CD4-positive, alpha-beta T cell treated with Interferon alpha-2 for 1 hour (primary cell): ENCODE measurements around the gene ITGA4.
"Not testable (repeated sequence)": the region's sequence is repeated elsewhere in the genome, so short reads cannot be mapped to it uniquely, and the experiment has no call there.

Experiments
- DNase-seq, 2 donors: peaks; one replicate each; pipeline ENCODE4 v3.0.0-alpha.2; 2020 to 2022

ITGA4 gene

GRCh38 chr2:181457121-181457740 lies at the start of gene ITGA4:
Gene ITGA4 (plus strand): TSS chr2:181457386. CDS start chr2:181457655, 269 bp downstream.
- DNase-seq: peak; percentile 88

GRCh38 chr2:181408861-181409260 lies 48.3 kb upstream of the ITGA4 start:
- no peak for DNase-seq

GRCh38 chr2:181411105-181411849 lies 45.9 kb upstream of the ITGA4 start:
- peak in 1 of 2 donors; percentile 79 for DNase-seq

- no peak for DNase-seq
Observed at GRCh38 chr2:181419129-181419855, 37.9 kb upstream of the ITGA4 start.

DNA sequence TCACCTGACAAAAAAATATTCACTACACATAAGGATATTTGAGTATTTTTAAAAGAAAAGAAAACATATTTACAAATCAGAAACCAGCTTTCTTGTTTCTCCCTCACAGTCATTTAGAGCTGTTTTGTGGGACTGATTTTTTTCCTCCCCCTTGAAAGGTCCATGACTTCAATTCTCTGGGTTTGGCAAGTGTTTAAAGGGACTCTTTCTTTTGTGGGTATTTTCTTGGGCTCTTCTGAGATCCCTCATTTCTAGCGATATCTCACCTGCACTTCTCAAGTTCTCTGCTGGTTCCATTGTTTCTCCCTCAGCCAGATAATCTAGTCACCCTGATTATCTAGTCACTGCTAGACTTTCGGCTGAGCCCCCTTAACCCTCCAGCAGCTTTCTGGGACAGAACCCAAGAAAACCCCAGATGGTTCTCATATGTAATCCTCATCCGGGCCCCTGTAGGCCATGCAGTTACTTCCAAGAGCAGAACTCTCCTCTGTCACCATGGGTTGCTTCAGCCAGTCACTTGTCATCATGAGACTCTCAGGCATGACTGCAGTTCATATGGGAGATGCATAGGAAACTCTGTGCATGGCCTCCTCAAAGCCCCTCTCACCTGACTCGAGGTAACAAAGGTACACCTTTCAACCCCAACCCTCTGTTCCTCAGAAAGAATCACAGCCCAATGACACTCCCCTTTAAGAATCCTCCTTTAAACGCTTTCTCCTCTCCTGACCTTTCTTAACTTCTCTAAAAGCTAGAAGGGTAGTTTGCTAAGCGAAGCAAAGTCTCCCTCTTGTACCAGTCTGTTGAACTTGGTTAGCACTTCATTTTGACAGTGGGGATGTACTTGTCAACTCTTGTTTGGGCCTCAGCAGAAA lies 36.7 kb upstream of the ITGA4 start:
- no peak for DNase-seq

DNA sequence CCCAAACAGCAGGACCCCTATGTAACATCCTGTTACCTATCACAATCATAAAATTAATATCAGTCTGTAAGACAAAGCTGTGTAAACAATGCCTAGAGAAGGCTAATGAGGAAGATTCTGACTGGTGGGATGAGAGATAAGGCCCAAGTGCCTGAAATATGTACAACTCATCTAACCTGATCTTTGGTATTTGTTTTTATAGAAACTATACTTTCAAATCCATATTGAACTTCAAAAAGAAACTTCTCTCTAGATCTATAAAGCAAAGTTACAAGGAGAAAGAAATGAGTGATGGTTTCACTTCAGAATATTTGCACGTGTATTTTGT lies 36.1 kb upstream of the ITGA4 start:
- no peak for DNase-seq

DNA sequence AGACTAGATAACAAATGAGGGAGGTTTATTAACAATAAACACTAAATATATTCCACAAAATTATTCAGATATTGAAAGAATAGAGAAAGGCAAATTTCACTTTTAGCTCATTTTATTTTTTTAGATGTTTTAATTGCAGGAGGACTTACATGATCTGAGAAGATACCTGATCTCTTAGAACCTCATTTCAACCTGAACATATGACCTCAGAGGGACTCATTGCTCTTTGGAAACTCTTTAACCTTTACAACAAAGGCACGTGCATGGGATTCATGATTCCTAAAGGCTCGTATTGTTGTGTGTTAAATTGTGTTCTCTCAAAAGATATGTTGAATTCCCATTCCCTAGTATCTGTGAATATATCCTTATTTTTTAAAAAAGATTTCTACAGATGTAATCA lies 35.7 kb upstream of the ITGA4 start:
- DNase-seq: no peak

GRCh38 chr2:181426672-181427071 lies 30.5 kb upstream of the ITGA4 start:
- no peak for DNase-seq

GRCh38 chr2:181430406-181431118 lies 26.6 kb upstream of the ITGA4 start:
- DNase-seq: peak; percentile 25 to 70

DNA sequence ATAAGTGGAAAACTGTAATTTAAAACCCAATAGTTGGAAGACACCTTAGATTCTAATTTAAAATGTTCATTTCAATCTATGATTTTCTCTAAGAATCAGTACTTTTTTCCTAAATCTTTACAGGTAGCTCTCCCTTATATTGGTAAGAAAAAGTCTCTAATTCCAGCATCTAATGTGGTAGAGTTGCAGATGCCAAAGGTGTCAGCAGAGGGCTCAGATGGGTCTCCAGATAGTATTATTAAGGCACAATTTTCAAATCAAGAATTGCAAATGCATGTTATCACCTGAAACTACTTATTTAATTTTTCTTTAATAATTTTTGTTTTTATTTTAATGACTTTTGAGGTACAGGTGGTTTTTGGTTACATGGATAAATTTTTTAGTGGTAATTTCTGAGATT lies 25.5 kb upstream of the ITGA4 start:
- DNase-seq: no peak

- peak; percentile 31 to 46 for DNase-seq
Observed at GRCh38 chr2:181438261-181438660, 18.9 kb upstream of the ITGA4 start.

DNA sequence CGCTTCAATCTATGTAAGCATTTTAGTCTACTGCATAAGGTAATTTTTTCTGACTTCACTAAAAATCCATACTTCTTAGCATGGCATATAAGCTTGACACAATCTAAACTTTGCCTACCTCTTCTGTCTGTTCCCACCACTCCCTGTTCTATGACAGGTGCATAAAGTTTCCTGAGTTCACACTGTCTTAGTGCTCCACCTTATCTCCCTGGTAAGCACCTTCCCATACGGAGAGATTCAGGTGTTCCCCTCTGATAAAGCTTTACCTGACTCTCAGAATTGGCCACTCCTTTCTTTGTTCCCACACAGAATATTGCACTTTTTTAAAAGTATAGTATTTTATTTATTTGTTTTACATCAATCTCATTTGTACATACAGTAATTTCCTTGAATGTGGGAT lies 16.8 kb upstream of the ITGA4 start:
- DNase-seq: no peak

DNA sequence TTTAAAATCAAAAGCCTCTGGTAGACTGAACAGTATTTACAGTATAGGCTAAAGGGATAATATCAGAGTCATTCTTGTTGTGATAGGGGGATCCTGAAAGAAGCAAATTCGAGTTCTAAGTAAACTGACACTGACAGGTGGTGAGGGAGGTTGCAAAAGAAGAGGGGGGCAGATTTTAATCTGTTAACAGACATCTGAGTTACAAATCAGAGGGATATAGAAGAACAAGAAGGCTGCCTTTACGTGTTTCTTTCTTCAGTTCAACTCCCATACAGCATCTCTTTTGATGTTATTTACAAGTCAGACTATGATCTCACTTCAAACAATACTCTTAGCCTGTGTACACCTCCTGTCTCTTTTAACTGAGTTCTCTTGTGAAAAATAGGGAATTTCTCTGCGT lies 16.3 kb upstream of the ITGA4 start:
- DNase-seq: no peak

DNA sequence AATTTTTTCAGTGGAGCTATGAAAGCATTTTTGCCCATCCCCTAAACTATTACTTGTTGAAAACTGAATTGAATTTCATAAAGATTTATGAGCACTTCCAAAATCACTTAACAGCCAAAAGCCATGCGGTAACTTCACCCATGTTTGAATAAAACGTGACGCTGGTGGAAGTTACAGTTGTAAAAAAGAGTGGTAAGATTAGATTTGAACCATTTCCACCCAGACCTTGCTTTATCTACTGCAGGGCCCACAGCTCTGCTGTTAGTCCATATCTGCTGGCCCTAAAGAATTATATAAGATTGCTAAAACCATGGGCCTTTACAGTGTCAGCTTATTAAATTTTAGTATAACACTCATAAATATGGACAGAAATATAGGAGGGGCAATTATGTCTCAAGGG lies 15.5 kb upstream of the ITGA4 start:
- DNase-seq: no peak

- no peak for DNase-seq
Observed at GRCh38 chr2:181444654-181445053, 12.5 kb upstream of the ITGA4 start.

- DNase-seq: no peak
Observed at GRCh38 chr2:181446985-181447384, 10.2 kb upstream of the ITGA4 start.

- not testable (repeated sequence) for DNase-seq
Observed at GRCh38 chr2:181449278-181449677, 7.9 kb upstream of the ITGA4 start.

- no peak for DNase-seq
Observed at GRCh38 chr2:181454686-181455450, 2.3 kb upstream of the ITGA4 start.

- DNase-seq: peak; percentile 86 to 88
Observed at GRCh38 chr2:181456660-181457120, 496 bp upstream of the ITGA4 start.

DNA sequence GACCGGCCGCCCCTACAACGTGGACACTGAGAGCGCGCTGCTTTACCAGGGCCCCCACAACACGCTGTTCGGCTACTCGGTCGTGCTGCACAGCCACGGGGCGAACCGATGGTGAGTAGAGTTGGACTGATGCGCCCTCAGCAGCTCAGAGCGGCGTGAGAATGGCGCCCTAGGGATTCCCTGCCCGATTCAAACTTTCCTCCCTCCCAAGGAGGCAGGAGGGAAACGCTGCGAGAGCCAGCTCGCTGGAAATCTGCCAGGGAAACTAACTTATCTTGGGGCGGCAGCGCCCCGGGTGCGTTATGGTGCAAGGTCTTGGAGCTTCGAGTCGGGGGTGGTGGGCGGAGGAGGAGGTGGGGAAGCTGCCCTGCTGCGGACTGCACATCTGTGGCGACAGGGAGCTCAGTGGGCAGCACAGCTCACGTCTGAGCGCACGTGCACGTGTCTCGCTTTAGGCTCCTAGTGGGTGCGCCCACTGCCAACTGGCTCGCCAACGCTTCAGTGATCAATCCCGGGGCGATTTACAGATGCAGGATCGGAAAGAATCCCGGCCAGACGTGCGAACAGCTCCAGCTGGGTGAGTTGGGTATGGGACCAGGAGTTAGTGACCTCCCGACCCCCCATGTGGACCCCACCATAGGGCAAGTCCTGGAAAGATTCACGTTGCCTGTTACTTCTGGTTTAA lies 697 bp downstream of the ITGA4 start:
- DNase-seq: peak; percentile 54 to 66

DNA sequence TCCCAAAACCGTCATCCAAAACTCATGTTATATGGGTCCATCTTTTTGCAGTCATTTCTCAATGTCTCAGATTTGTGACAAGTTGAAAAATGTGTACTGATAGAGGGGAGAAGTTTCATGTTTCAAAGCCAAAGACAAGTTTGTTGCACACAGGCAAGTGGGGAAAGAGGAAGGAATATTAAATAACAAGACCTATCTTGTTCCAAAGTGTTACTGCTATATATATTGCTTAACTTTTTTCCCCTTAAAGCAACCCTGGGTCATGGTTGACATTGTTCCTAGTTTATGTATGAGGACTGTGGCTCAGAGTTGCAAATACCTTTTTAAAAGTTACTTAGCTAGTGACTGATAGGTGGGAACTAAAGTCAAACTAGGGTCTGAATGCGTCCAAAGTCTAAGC lies 1.7 kb downstream of the ITGA4 start:
- DNase-seq: no peak
